ENCODE data around the gene GPT2. TPM values are rescaled to one million over a fixed set of nuclear protein-coding genes. Genes with fewer than 3 reads are reported as not detected.

Gene GPT2
- total and polyA plus RNA-seq, 4 donors, result 30.7 to 121 (median 76.6) TPM

- Histone ChIP-seq H3K27me3 (ENCODE audit: control insufficient read depth, insufficient read depth, low read length) (no peaks in the 10 kb centered on the region), H3K4me1 (ENCODE audit: control insufficient read depth, insufficient read depth, low read length) (peaks cover 55% of the 10 kb centered on the region), H3K4me3 (ENCODE audit: low read depth, low read length) (no peak overlapping the region), H3K36me3 (ENCODE audit: control insufficient read depth, insufficient read depth, low read length) (peaks cover 67% of the 10 kb centered on the region), H3K27ac (ENCODE audit: low read depth, low read length) (no peak overlapping the region), H3K9me3 (ENCODE audit: control insufficient read depth, insufficient read depth, low read length) (no peaks in the 10 kb centered on the region)
- DNase-seq (ENCODE audit: low read depth in 4 of 6, low spot score in 6 of 6), result no peak
- 53% methylated on average over 5 of the region's 9 CpGs for WGBS (ENCODE audit: insufficient coverage)
Measured at GRCh38 chr16:46895399-46896313, 11.5 kb downstream of the GPT2 start.

GRCh38 chr16:46896314-46896968, 12.3 kb downstream of the GPT2 start:
- H3K4me1 ChIP-seq (ENCODE audit: control insufficient read depth, insufficient read depth, low read length), result peaks cover 63% of the 10 kb centered on the region
- no peaks in the 10 kb centered on the region for H3K9me3 ChIP-seq (ENCODE audit: control insufficient read depth, insufficient read depth, low read length)
- no peaks in the 10 kb centered on the region for H3K27me3 ChIP-seq (ENCODE audit: control insufficient read depth, insufficient read depth, low read length)
- peak in 1 of 6 donors; percentile 35 for DNase-seq (ENCODE audit: low read depth in 4 of 6, low spot score in 6 of 6)
- 48% methylated on average over 3 of the region's 7 CpGs for WGBS (ENCODE audit: insufficient coverage)
- no peak overlapping the region for H3K4me3 ChIP-seq (ENCODE audit: low read depth, low read length)
- H3K36me3 ChIP-seq (ENCODE audit: control insufficient read depth, insufficient read depth, low read length), result peaks cover 68% of the 10 kb centered on the region
- no peak overlapping the region for H3K27ac ChIP-seq (ENCODE audit: low read depth, low read length)

DNA sequence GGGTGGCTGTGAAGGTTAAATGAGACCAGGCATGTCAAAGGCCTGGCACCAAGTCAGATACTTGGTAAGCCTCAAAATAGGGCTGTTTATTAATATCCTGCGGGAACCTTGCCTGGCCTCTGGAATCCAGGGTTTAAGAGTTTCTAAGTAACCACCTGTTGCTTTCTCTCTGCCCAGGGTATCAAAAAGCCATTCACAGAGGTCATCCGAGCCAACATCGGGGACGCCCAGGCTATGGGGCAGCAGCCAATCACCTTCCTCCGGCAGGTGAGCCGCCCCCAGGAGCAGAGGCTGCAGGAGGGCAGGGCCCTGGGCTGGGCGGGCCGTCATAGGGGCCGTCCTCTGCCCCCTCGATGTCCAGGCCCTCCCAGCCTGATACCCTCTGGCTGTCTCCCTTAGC, 13.3 kb downstream of the GPT2 start:
- H3K27me3 ChIP-seq (ENCODE audit: control insufficient read depth, insufficient read depth, low read length), result no peaks in the 10 kb centered on the region
- H3K4me3 ChIP-seq (ENCODE audit: low read depth, low read length), result no peak overlapping the region
- H3K36me3 ChIP-seq (ENCODE audit: control insufficient read depth, insufficient read depth, low read length), result peaks cover 78% of the 10 kb centered on the region
- no peak overlapping the region for H3K27ac ChIP-seq (ENCODE audit: low read depth, low read length)
- WGBS (ENCODE audit: insufficient coverage), result 99% methylated on average over 10 of the region's 10 CpGs
- no peak for DNase-seq (ENCODE audit: low read depth in 4 of 6, low spot score in 6 of 6)
- no peaks in the 10 kb centered on the region for H3K9me3 ChIP-seq (ENCODE audit: control insufficient read depth, insufficient read depth, low read length)
- peaks cover 68% of the 10 kb centered on the region for H3K4me1 ChIP-seq (ENCODE audit: control insufficient read depth, insufficient read depth, low read length)

DNA sequence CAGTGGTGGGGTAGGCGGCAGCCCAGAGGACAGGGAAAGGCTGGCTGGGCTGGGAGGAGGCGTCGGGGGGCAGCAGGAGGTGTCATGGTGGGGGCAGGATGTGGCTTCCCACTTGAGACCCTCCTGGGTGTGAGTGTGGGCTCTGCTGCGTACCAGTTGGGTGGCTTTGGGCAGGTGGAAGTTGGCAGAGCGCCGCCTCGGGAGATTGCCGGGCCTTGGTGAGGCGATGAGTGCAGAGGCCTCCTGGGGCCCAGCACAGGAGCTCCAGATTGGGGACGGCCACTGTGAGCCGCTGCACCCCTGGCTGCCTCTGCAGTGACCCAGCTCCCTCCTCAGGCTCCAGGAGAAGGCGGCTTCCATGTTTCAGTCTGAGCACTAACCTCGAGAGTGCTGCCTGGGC, 13.8 kb downstream of the GPT2 start:
- 91% methylated on average over 13 of the region's 13 CpGs for WGBS (ENCODE audit: insufficient coverage)
- no peak for DNase-seq (ENCODE audit: low read depth in 4 of 6, low spot score in 6 of 6)
- Histone ChIP-seq H3K36me3 (ENCODE audit: control insufficient read depth, insufficient read depth, low read length) (peaks cover 83% of the 10 kb centered on the region), H3K27ac (ENCODE audit: low read depth, low read length) (no peak overlapping the region), H3K27me3 (ENCODE audit: control insufficient read depth, insufficient read depth, low read length) (no peaks in the 10 kb centered on the region), H3K9me3 (ENCODE audit: control insufficient read depth, insufficient read depth, low read length) (no peaks in the 10 kb centered on the region), H3K4me3 (ENCODE audit: low read depth, low read length) (no peak overlapping the region), H3K4me1 (ENCODE audit: control insufficient read depth, insufficient read depth, low read length) (peaks cover 68% of the 10 kb centered on the region)

GRCh38 chr16:46899443-46900143, 15.4 kb downstream of the GPT2 start:
- 92% methylated on average over 9 of the region's 9 CpGs for WGBS (ENCODE audit: insufficient coverage)
- no peak for DNase-seq (ENCODE audit: low read depth in 4 of 6, low spot score in 6 of 6)
- no peaks in the 10 kb centered on the region for H3K27me3 ChIP-seq (ENCODE audit: control insufficient read depth, insufficient read depth, low read length)
- peaks cover 86% of the 10 kb centered on the region for H3K36me3 ChIP-seq (ENCODE audit: control insufficient read depth, insufficient read depth, low read length)
- no peak overlapping the region for H3K4me3 ChIP-seq (ENCODE audit: low read depth, low read length)
- H3K9me3 ChIP-seq (ENCODE audit: control insufficient read depth, insufficient read depth, low read length), result no peaks in the 10 kb centered on the region
- H3K27ac ChIP-seq (ENCODE audit: low read depth, low read length), result no peak overlapping the region
- peaks cover 54% of the 10 kb centered on the region for H3K4me1 ChIP-seq (ENCODE audit: control insufficient read depth, insufficient read depth, low read length)

DNA sequence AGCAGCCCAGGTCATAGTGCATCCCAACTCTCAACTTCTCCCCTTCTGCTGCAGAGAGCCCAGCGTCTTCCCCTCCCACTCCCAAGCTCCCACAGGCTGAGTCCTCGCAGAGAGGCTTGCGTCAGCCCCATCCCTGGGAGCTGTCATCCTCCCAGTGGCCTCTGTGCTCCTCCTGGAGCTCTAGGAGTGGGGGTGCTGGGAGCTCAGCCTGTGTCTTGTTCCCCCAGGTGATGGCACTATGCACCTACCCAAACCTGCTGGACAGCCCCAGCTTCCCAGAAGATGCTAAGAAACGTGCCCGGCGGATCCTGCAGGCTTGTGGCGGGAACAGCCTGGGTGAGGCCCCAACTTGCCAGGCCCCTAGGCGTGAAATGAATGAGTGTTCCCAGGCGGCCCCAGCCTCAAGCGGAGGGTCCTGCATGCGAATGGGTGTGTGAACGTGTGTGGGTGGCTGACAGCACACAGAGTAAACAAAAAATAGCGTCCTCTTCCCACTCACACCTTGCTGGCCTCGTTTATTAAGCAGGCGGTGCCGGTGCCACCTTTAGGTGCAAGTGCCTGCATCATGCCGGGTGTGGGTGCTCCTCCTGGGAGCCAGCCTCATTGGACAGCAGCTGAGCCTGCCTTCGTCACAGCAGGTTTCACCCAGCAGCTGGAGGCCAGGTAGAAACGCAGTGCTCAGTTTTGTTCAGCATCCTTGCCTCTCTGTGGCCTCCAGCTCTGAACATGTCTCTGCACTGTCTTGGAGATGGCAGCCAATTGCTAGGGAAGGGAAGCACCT, 16.5 kb downstream of the GPT2 start:
- H3K27ac ChIP-seq (ENCODE audit: low read depth, low read length), result no peak overlapping the region

GRCh38 chr16:46901709-46902108, 17.5 kb downstream of the GPT2 start:
- no peak for DNase-seq (ENCODE audit: low read depth in 4 of 6, low spot score in 6 of 6)
- no peak overlapping the region for H3K27ac ChIP-seq (ENCODE audit: low read depth, low read length)

More for the DNA sequence above, 16.5 kb downstream of the GPT2 start:
- Histone ChIP-seq H3K9me3 (ENCODE audit: control insufficient read depth, insufficient read depth, low read length) (no peaks in the 10 kb centered on the region), H3K36me3 (ENCODE audit: control insufficient read depth, insufficient read depth, low read length) (peaks cover 89% of the 10 kb centered on the region), H3K4me1 (ENCODE audit: control insufficient read depth, insufficient read depth, low read length) (peaks cover 43% of the 10 kb centered on the region), H3K4me3 (ENCODE audit: low read depth, low read length) (no peak overlapping the region), H3K27me3 (ENCODE audit: control insufficient read depth, insufficient read depth, low read length) (no peaks in the 10 kb centered on the region)
- no peak for DNase-seq (ENCODE audit: low read depth in 4 of 6, low spot score in 6 of 6)
- 84% methylated on average over 18 of the region's 19 CpGs for WGBS (ENCODE audit: insufficient coverage)

DNA sequence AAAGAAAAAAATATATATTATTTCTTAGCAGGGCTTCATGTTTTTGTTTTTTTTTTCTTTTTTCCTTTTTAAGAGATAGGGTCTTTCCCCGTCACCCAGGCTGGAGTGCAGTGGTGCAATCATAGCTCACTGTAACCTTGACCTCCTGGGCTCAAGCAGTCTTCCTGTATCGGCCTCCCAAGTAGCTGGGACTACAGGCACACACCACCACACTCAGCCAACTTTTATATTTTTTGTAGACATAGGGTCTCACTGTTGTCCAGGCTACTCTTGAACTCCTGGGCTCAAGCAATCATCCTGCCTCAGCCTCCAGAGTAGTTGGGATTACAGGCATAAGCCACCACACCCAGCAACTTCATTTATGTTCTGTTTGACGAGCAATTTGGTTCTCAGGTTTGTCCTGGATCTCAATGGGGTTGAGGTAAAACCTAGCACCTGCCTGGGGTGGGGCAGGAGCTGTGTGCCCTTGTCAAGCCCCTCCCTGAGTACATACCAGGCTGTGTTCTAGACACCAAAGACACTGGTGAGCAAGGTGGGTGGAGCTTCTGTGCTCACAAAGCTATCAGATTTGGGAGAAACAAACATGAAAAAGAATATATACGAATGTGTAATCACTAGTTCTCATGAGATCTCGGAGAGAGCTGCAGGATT, 19.2 kb downstream of the GPT2 start:
- Histone ChIP-seq H3K4me1 (ENCODE audit: control insufficient read depth, insufficient read depth, low read length) (peaks cover 42% of the 10 kb centered on the region), H3K27ac (ENCODE audit: low read depth, low read length) (no peak overlapping the region), H3K36me3 (ENCODE audit: control insufficient read depth, insufficient read depth, low read length) (peaks cover 94% of the 10 kb centered on the region), H3K4me3 (ENCODE audit: low read depth, low read length) (no peak overlapping the region), H3K9me3 (ENCODE audit: control insufficient read depth, insufficient read depth, low read length) (no peaks in the 10 kb centered on the region), H3K27me3 (ENCODE audit: control insufficient read depth, insufficient read depth, low read length) (no peaks in the 10 kb centered on the region)
- 92% methylated on average over 4 of the region's 5 CpGs for whole genome bisulfite sequencing (ENCODE audit: insufficient coverage)
- DNase-seq (ENCODE audit: low read depth in 4 of 6, low spot score in 6 of 6), result no peak

More at GRCh38 chr16:46901709-46902108, 17.5 kb downstream of the GPT2 start:
- Histone ChIP-seq H3K9me3 (ENCODE audit: control insufficient read depth, insufficient read depth, low read length) (no peaks in the 10 kb centered on the region), H3K36me3 (ENCODE audit: control insufficient read depth, insufficient read depth, low read length) (peaks cover 91% of the 10 kb centered on the region), H3K4me1 (ENCODE audit: control insufficient read depth, insufficient read depth, low read length) (peaks cover 36% of the 10 kb centered on the region), H3K27me3 (ENCODE audit: control insufficient read depth, insufficient read depth, low read length) (no peaks in the 10 kb centered on the region), H3K4me3 (ENCODE audit: low read depth, low read length) (no peak overlapping the region)
- 63% methylated on average over 5 of the region's 8 CpGs for WGBS (ENCODE audit: insufficient coverage)
